K562 (cell line): Measurements from ENCODE around the gene SNPH. TPM values are rescaled to one million over a fixed set of nuclear protein-coding genes. Genes with fewer than 3 reads are reported as not detected.

Experiments used
- ATF7 ChIP-seq: fragments of 450-650 bp; IDR thresholded peaks from 2 replicates; pipeline ENCODE4 v1.7.1; 2014; ENCODE audit warnings: mild to moderate bottlenecking, moderate library complexity
- CHAMP1 ChIP-seq: fragments of 450-650 bp; IDR thresholded peaks from 2 replicates; pipeline ENCODE4 v1.6.1; 2016; ENCODE audit warnings: mild to moderate bottlenecking
- CHCHD3 ChIP-seq: fragments of 250-450 bp; sonication (Bioruptor Pico); IDR thresholded peaks from 2 replicates; pipeline ENCODE4 v2.1.2; 2022; ENCODE audit warnings: mild to moderate bottlenecking
- CHD2 ChIP-seq: IDR thresholded peaks from 2 replicates; pipeline ENCODE4 v1.6.1; 2011; ENCODE audit warnings: low read depth, low read length
- CREB1 ChIP-seq, 2 experiments: sonication (generic) in 1 of 2; formaldehyde crosslinking in 1 of 2; IDR thresholded peaks; 2 replicates each; pipeline versions ENCODE4 v1.6.1 to v1.8.0; 2012 to 2022; ENCODE audit warnings: inconsistent platforms in 1 of 2, mild to moderate bottlenecking in 1 of 2, missing genetic modification reagents in 1 of 2, moderate library complexity in 1 of 2
- EP300 ChIP-seq: IDR thresholded peaks from 2 replicates; pipeline ENCODE4 v1.6.1; 2012; ENCODE audit warnings: low read length, improper control_type of control experiment
- OTX1 ChIP-seq: fragments of 450-650 bp; formaldehyde crosslinking; IDR thresholded peaks from 2 replicates; pipeline ENCODE4 v1.4.0; 2022; ENCODE audit warnings: mild to moderate bottlenecking
- POLR2H ChIP-seq: IDR thresholded peaks from 2 replicates; pipeline ENCODE4 v1.6.1; 2016; ENCODE audit warnings: missing genetic modification characterization, low read depth, mild to moderate bottlenecking, control low read depth, missing compliant biosample characterization, moderate library complexity
- SAP30 ChIP-seq: fragments of 200-600 bp; sonication (generic); IDR thresholded peaks from 2 replicates; pipeline ENCODE4 v1.6.1; 2012; ENCODE audit warnings: borderline replicate concordance, low read depth, mild to moderate bottlenecking, moderate library complexity, low read length, control low read depth, inconsistent platforms; ENCODE audit not compliant: insufficient read depth, poor library complexity, severe bottlenecking
- SRSF3 ChIP-seq: fragments of 200-400 bp; formaldehyde crosslinking; IDR thresholded peaks from 2 replicates; pipeline ENCODE4 v1.6.1; 2016; ENCODE audit warnings: mild to moderate bottlenecking, low read length, moderate library complexity; ENCODE audit not compliant: insufficient read depth
- THRAP3 ChIP-seq: fragments of 450-650 bp; IDR thresholded peaks from 2 replicates; pipeline ENCODE4 v1.6.1; 2016; ENCODE audit warnings: mild to moderate bottlenecking, inconsistent platforms, borderline replicate concordance
- ZFP1 ChIP-seq: fragments of 450-650 bp; formaldehyde crosslinking; IDR thresholded peaks from 2 replicates; pipeline ENCODE4 v1.4.0; 2020; ENCODE audit warnings: mild to moderate bottlenecking, mixed read lengths
- ZNF263 ChIP-seq: sonication (generic); formaldehyde crosslinking; IDR thresholded peaks from 2 replicates; pipeline ENCODE4 v1.8.0; 2022; ENCODE audit warnings: mild to moderate bottlenecking, missing genetic modification reagents, borderline replicate concordance
- ZNF592 ChIP-seq: fragments of 450-650 bp; IDR thresholded peaks from 2 replicates; pipeline ENCODE4 v1.6.1; 2017; ENCODE audit warnings: antibody characterized with exemption, mild to moderate bottlenecking
- ZNF830 ChIP-seq: fragments of 250-450 bp; sonication (Bioruptor Pico); IDR thresholded peaks from 2 replicates; pipeline ENCODE4 v1.5.0; 2021; ENCODE audit warnings: mild to moderate bottlenecking
- polyA plus RNA-seq, 8 experiments: library from polyadenylated mRNA; depleted of rRNA in 4 of 8; stranded (reverse) in 5 of 8; unstranded in 3 of 8; fragments of >200 nt; fragmentation: Nextera tagmentation in 2 of 8; fragmentation: Illumina TruSeq in 1 of 8; extraction: Ambion mirVana in 2 of 8; extraction: Trizol in 1 of 8; gene quantifications; 2 replicates each; pipeline versions ENCODE4 v1.2.1 to v1.2.3, GENCODE V29; 2011 to 2014; ENCODE audit warnings: inconsistent platforms in 1 of 8, missing spikeins in 1 of 8
- total RNA-seq, 7 experiments: library from RNA; depleted of rRNA in 6 of 7; stranded (reverse); fragments of >200 nt in 6 of 7; fragmentation: Illumina TruSeq in 2 of 7; extraction: Trizol in 2 of 7; gene quantifications; 2 replicates each; pipeline versions ENCODE4 v1.2.1 to v1.2.3, GENCODE V29; 2011 to 2021; ENCODE audit warnings: low replicate concordance in 1 of 7
- TF ChIP-seq, protein P1 (sequence below): fragments of 450-650 bp; conservative IDR thresholded peaks from 2 replicates; pipeline ENCODE4 v1.6.1; 2016; ENCODE audit warnings: missing genetic modification characterization, low read depth, mild to moderate bottlenecking, control low read depth, missing compliant biosample characterization
- TF ChIP-seq, protein P2 (sequence below): sonication (generic); formaldehyde crosslinking; IDR thresholded peaks from 2 replicates; pipeline ENCODE4 v1.9.0; 2022; ENCODE audit warnings: mild to moderate bottlenecking, missing genetic modification reagents
- TF ChIP-seq, protein P3 (sequence below): fragments of 250-450 bp; sonication (Bioruptor Pico); IDR thresholded peaks from 2 replicates; pipeline ENCODE4 v1.9.0; 2021; ENCODE audit warnings: mild to moderate bottlenecking, inconsistent platforms

The SNPH gene
- total and polyA plus RNA-seq, 9 of the 15 experiments (the other 6 are each of a cell fraction or from before 2014, with no cell fraction given) = 0.03 to 4.2 (median 1.4) TPM

- TF ChIP-seq ZNF592 (no peak), THRAP3 (no peak), ZNF263 (CRISPR knock-in tag) (no peak), EP300 (no peak), POLR2H (no peak), CHD2 (no peak), SRSF3 (no peak), CHAMP1 (no peak), SAP30 (no peak), CREB1 (IDR thresholded peaks at IDR 0.05) (no peak), CREB1 (CRISPR knock-in tag; IDR thresholded peaks at IDR 0.05) (no peak), OTX1 (no peak), ZNF830 (CRISPR knock-in tag) (no peak), ZFP1 (no peak), CHCHD3 (CRISPR knock-in tag) (no peak), ATF7 (no peak)
- TF ChIP-seq, protein P1, sequence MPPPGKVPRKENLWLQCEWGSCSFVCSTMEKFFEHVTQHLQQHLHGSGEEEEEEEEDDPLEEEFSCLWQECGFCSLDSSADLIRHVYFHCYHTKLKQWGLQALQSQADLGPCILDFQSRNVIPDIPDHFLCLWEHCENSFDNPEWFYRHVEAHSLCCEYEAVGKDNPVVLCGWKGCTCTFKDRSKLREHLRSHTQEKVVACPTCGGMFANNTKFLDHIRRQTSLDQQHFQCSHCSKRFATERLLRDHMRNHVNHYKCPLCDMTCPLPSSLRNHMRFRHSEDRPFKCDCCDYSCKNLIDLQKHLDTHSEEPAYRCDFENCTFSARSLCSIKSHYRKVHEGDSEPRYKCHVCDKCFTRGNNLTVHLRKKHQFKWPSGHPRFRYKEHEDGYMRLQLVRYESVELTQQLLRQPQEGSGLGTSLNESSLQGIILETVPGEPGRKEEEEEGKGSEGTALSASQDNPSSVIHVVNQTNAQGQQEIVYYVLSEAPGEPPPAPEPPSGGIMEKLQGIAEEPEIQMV (tag) = no peak
- TF ChIP-seq, protein P2, sequence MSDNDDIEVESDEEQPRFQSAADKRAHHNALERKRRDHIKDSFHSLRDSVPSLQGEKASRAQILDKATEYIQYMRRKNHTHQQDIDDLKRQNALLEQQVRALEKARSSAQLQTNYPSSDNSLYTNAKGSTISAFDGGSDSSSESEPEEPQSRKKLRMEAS = no peak
- TF ChIP-seq, protein P3, sequence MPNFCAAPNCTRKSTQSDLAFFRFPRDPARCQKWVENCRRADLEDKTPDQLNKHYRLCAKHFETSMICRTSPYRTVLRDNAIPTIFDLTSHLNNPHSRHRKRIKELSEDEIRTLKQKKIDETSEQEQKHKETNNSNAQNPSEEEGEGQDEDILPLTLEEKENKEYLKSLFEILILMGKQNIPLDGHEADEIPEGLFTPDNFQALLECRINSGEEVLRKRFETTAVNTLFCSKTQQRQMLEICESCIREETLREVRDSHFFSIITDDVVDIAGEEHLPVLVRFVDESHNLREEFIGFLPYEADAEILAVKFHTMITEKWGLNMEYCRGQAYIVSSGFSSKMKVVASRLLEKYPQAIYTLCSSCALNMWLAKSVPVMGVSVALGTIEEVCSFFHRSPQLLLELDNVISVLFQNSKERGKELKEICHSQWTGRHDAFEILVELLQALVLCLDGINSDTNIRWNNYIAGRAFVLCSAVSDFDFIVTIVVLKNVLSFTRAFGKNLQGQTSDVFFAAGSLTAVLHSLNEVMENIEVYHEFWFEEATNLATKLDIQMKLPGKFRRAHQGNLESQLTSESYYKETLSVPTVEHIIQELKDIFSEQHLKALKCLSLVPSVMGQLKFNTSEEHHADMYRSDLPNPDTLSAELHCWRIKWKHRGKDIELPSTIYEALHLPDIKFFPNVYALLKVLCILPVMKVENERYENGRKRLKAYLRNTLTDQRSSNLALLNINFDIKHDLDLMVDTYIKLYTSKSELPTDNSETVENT = no peak
Measured at GRCh38 chr20:1334761-1335160, 68.7 kb downstream of the SNPH start (continued).
